AML-193 (cell line): ENCODE measurements around the gene MANEA.

Experiments
- DNase-seq, 2 experiments: peaks; one replicate each; lab custom pipeline; 2025; lab: John Stamatoyannopoulos, UW

The MANEA gene

GRCh38 chr6:95587989-95588388 is 10.7 kb downstream of the MANEA start:
- no peak for DNase-seq

GRCh38 chr6:95589067-95589466 is 11.7 kb downstream of the MANEA start:
- DNase-seq: no peak

GRCh38 chr6:95589826-95590570 is 12.7 kb downstream of the MANEA start:
- no peak for DNase-seq

- no peak for DNase-seq
Observed at GRCh38 chr6:95593025-95593424, 15.7 kb downstream of the MANEA start.

- no peak for DNase-seq
Observed at GRCh38 chr6:95596021-95596420, 18.7 kb downstream of the MANEA start.

- DNase-seq: no peak
Observed at GRCh38 chr6:95599706-95600105, 22.4 kb downstream of the MANEA start.

GRCh38 chr6:95601133-95601532 is 23.8 kb downstream of the MANEA start:
- no peak for DNase-seq

GRCh38 chr6:95614094-95614493 is 36.8 kb downstream of the MANEA start:
- DNase-seq: no peak

- no peak for DNase-seq
Observed at GRCh38 chr6:95629551-95629950, 52.2 kb downstream of the MANEA start.

GRCh38 chr6:95636552-95637431 is 59.5 kb downstream of the MANEA start:
- DNase-seq: no peak

- DNase-seq: peak in 1 of 2 experiments; percentile 10
Observed at GRCh38 chr6:95648636-95649035, 71.3 kb downstream of the MANEA start.

GRCh38 chr6:95649451-95649850 is 72.1 kb downstream of the MANEA start:
- no peak for DNase-seq

- no peak for DNase-seq
Observed at GRCh38 chr6:95654176-95654575, 76.8 kb downstream of the MANEA start.

GRCh38 chr6:95658886-95659285 is 81.6 kb downstream of the MANEA start:
- no peak for DNase-seq
